K562 (cell line): ENCODE measurements around the gene SLMAP. TPM values are rescaled to one million over a fixed set of nuclear protein-coding genes. Genes with fewer than 3 reads are reported as not detected.

ENCODE experiments used
- ATAC-seq: fragments of 200-7000 bp; cut with Tn5 transposase; 3 replicates; pipeline ENCODE4 v1.9.1; 2020; ENCODE audit warnings: moderate library complexity
- BruUV-seq: library from RNA; stranded (reverse); fragments of 400-500 nt; replicated peaks from 2 replicates; lab custom pipeline; 2021; lab: Mats Ljungman, UMichigan
- CTCF ChIA-PET: fragments of 300-600 bp; formaldehyde crosslinking; extraction: SDS; loops from one replicate; lab custom pipeline; 2021; ENCODE audit warnings: low intra/inter-chr PET ratio; lab: Yijun Ruan, JAX
- POLR2A ChIA-PET: fragments of 300-600, 350-650 bp; sonication (Branson Sonifier 250); formaldehyde crosslinking; extraction: SDS; loops from one replicate; lab custom pipeline; 2021; ENCODE audit warnings: antibody characterized with exemption, inconsistent platforms; lab: Yijun Ruan, JAX
- DNase-seq, 4 experiments: peaks; one replicate each; pipeline versions ENCODE4 v3.0.0 to v3.0.0-alpha.2; 2011 to 2018; ENCODE audit warnings: low spot score in 3 of 4, mixed read lengths in 3 of 4; ENCODE audit errors: extremely low read depth in 1 of 4
- FAIRE-seq: peaks from 2 replicates; lab custom pipeline; 2011; peaks lifted over from hg19 to GRCh38; lab: Jason Lieb, UNC
- H2AFZ ChIP-seq: 2 replicates; pipeline ENCODE4 v1.6.0; 2011; ENCODE audit warnings: low read depth, low read length, control low read depth, inconsistent platforms
- H3K27ac ChIP-seq: fragments of 200-600 bp; 3 replicates; pipeline ENCODE4 v1.8.0; 2011; ENCODE audit warnings: low read depth, mild to moderate bottlenecking, control low read depth, inconsistent platforms, low read length, moderate library complexity, mixed read lengths; ENCODE audit errors: extremely low read depth
- H3K27me3 ChIP-seq, 2 experiments: fragments of 300-600 bp in 1 of 2; 2 replicates in 1 of 2; 3 replicates in 1 of 2; pipeline versions ENCODE4 v1.6.0 to v1.8.0; 2011; ENCODE audit warnings: inconsistent platforms in 2 of 2, low read length in 2 of 2, mild to moderate bottlenecking in 1 of 2, mixed read lengths in 1 of 2, moderate library complexity in 1 of 2; ENCODE audit not compliant: control insufficient read depth in 2 of 2, insufficient read depth in 2 of 2
- H3K36me3 ChIP-seq: fragments of 300-600 bp; 3 replicates; pipeline ENCODE4 v1.8.0; 2011; ENCODE audit warnings: mild to moderate bottlenecking, low read length, inconsistent platforms; ENCODE audit not compliant: control insufficient read depth, insufficient read depth
- H3K4me1 ChIP-seq, 2 experiments: fragments of 200-600 bp in 1 of 2; replicated peaks in 1 of 2; 2 replicates in 1 of 2; 3 replicates in 1 of 2; pipeline versions ENCODE4 v1.5.1 to v1.8.0; 2011; ENCODE audit warnings: inconsistent platforms in 2 of 2, low read length in 2 of 2, mild to moderate bottlenecking in 1 of 2, mixed read lengths in 1 of 2, moderate library complexity in 1 of 2; ENCODE audit not compliant: control insufficient read depth in 2 of 2, insufficient read depth in 2 of 2
- H3K4me2 ChIP-seq: 2 replicates; pipeline ENCODE4 v1.6.1; 2011; ENCODE audit warnings: low read length, control low read depth, inconsistent platforms, mixed read lengths; ENCODE audit not compliant: insufficient read depth
- H3K4me3 ChIP-seq: fragments of 200-600 bp; sonication (generic), shearing (Covaris generic); 2 replicates; pipeline ENCODE4 v1.5.1; 2016; ENCODE audit warnings: control low read depth, inconsistent platforms
- H3K79me2 ChIP-seq: fragments of 200-600 bp; 3 replicates; pipeline ENCODE4 v1.8.0; 2011; ENCODE audit warnings: low read length, inconsistent platforms; ENCODE audit not compliant: control insufficient read depth, insufficient read depth
- H3K9ac ChIP-seq, 2 experiments: 2 replicates each; pipeline versions ENCODE4 v1.6.0 to v1.6.1; 2011; ENCODE audit warnings: low read depth in 2 of 2, low read length in 2 of 2, control low read depth in 1 of 2, inconsistent platforms in 1 of 2, mild to moderate bottlenecking in 1 of 2, mixed read lengths in 1 of 2; ENCODE audit not compliant: insufficient read depth in 1 of 2
- H3K9me1 ChIP-seq: one replicate; pipeline ENCODE4 v1.6.0; 2011; ENCODE audit warnings: inconsistent platforms, mild to moderate bottlenecking, low read length, moderate library complexity; ENCODE audit not compliant: control insufficient read depth, insufficient read depth
- H3K9me3 ChIP-seq: replicated peaks from 2 replicates; pipeline ENCODE4 v1.5.1; 2011; ENCODE audit warnings: low read depth, low read length, inconsistent platforms; ENCODE audit not compliant: control insufficient read depth, insufficient read depth
- H4K20me1 ChIP-seq: replicated peaks from 2 replicates; pipeline ENCODE4 v1.6.1; 2011; ENCODE audit warnings: low read length, inconsistent platforms, mixed read lengths; ENCODE audit not compliant: control insufficient read depth, insufficient read depth
- CREB1 ChIP-seq, 2 experiments: sonication (generic) in 1 of 2; formaldehyde crosslinking in 1 of 2; IDR thresholded peaks; 2 replicates each; pipeline versions ENCODE4 v1.6.1 to v1.8.0; 2012 to 2022; ENCODE audit warnings: inconsistent platforms in 1 of 2, mild to moderate bottlenecking in 1 of 2, missing genetic modification reagents in 1 of 2, moderate library complexity in 1 of 2
- FOXM1 ChIP-seq, 2 experiments: fragments of 450-650 bp in 1 of 2; sonication (generic) in 1 of 2; formaldehyde crosslinking in 1 of 2; IDR thresholded peaks; 2 replicates each; pipeline versions ENCODE4 v1.6.1 to v1.9.0; 2017 to 2022; ENCODE audit warnings: low read depth in 2 of 2, mild to moderate bottlenecking in 2 of 2, missing genetic modification reagents in 1 of 2, moderate library complexity in 1 of 2
- HCFC1 ChIP-seq: IDR thresholded peaks from 2 replicates; pipeline ENCODE4 v1.6.1; 2012; ENCODE audit warnings: low read depth, low read length, improper control_type of control experiment
- KDM5B ChIP-seq: fragments of 200-600 bp; sonication (generic); IDR thresholded peaks from 2 replicates; pipeline ENCODE4 v1.6.1; 2012; ENCODE audit warnings: low read depth, mild to moderate bottlenecking, moderate library complexity, low read length, control low read depth, inconsistent platforms; ENCODE audit not compliant: insufficient replicate concordance
- NCOA6 ChIP-seq: fragments of 450-650 bp; IDR thresholded peaks from 2 replicates; pipeline ENCODE4 v1.6.1; 2017; ENCODE audit warnings: mild to moderate bottlenecking
- NONO ChIP-seq, 2 experiments: fragments of 200-400 bp in 1 of 2; fragments of 450-650 bp in 1 of 2; formaldehyde crosslinking in 1 of 2; IDR thresholded peaks; 2 replicates each; pipeline ENCODE4 v1.6.1; 2017; ENCODE audit warnings: low read depth in 2 of 2, mild to moderate bottlenecking in 2 of 2, moderate library complexity in 2 of 2, low read length in 1 of 2
- PURB ChIP-seq: sonication (generic); formaldehyde crosslinking; IDR thresholded peaks from 2 replicates; pipeline ENCODE4 v1.9.0; 2021; ENCODE audit warnings: low read depth, mild to moderate bottlenecking, missing genetic modification reagents
- RBBP5 ChIP-seq: fragments of 200-600 bp; sonication (generic); IDR thresholded peaks from 2 replicates; pipeline ENCODE4 v1.6.1; 2012; ENCODE audit warnings: borderline replicate concordance, mild to moderate bottlenecking, low read length, control low read depth, inconsistent platforms; ENCODE audit not compliant: insufficient read depth, poor library complexity, severe bottlenecking
- SMAD3 ChIP-seq: fragments of 450-650 bp; formaldehyde crosslinking; conservative IDR thresholded peaks from 2 replicates; pipeline ENCODE4 v1.4.0; 2020; ENCODE audit warnings: mild to moderate bottlenecking
- SMARCC2 ChIP-seq: fragments of 450-650 bp; IDR thresholded peaks from 2 replicates; pipeline ENCODE4 v1.6.1; 2017; ENCODE audit warnings: antibody characterized with exemption, moderate library complexity, mild to moderate bottlenecking, low read depth
- STAT5B ChIP-seq: fragments of 250-450 bp; sonication (Bioruptor Pico); IDR thresholded peaks from 2 replicates; pipeline ENCODE4 v1.8.0; 2021; ENCODE audit warnings: mild to moderate bottlenecking, inconsistent platforms
- TAF1 ChIP-seq: IDR thresholded peaks from 2 replicates; pipeline ENCODE4 v1.6.1; 2011; ENCODE audit warnings: mild to moderate bottlenecking, low read length, moderate library complexity; ENCODE audit not compliant: insufficient read depth, control insufficient read depth, severe bottlenecking; ENCODE audit errors: extremely low read depth
- YY1 ChIP-seq, 3 experiments: IDR thresholded peaks; 2 replicates each; pipeline ENCODE4 v1.6.1; 2011; ENCODE audit warnings: low read length in 2 of 3, mild to moderate bottlenecking in 2 of 3, moderate library complexity in 2 of 3, borderline replicate concordance in 1 of 3, control low read depth in 1 of 3, low read depth in 1 of 3; ENCODE audit not compliant: insufficient read depth in 3 of 3, insufficient replicate concordance in 2 of 3, control insufficient read depth in 1 of 3, insufficient read length in 1 of 3; ENCODE audit errors: extremely low read depth in 1 of 3
- ZNF146 ChIP-seq: IDR thresholded peaks from one replicate; pipeline ENCODE4 v1.6.1; 2018; ENCODE audit warnings: missing compliant biosample characterization; ENCODE audit not compliant: unreplicated experiment
- ZNF707 ChIP-seq: fragments of 250-450 bp; sonication (Bioruptor Pico); conservative IDR thresholded peaks from 2 replicates; pipeline ENCODE4 v1.8.0; 2022; ENCODE audit warnings: inconsistent platforms, mild to moderate bottlenecking, moderate library complexity
- WGBS: fragments of 100-300 bp; shearing (Covaris generic); methylation state at CpG from one replicate; pipeline ENCODE4 v1.1.6; 2016; ENCODE audit warnings: low coverage, mixed read lengths; ENCODE audit not compliant: insufficient coverage; ENCODE audit errors: missing lambda C conversion rate; 5-methylcytosine and 5-hydroxymethylcytosine counted together
- in situ Hi-C: fragments of 300-500 bp; cut with MboI; formaldehyde crosslinking; loops from 4 replicates; pipeline ENCODE4 v1.15.0; 2018; ENCODE audit warnings: inconsistent platforms, mixed read lengths
- intact Hi-C: fragments of 100-400 bp; cut with micrococcal nuclease; formaldehyde crosslinking; loops from 2 replicates; pipeline ENCODE4 v1.14.2; 2022
- polyA plus RNA-seq, 8 experiments: library from polyadenylated mRNA; depleted of rRNA in 4 of 8; stranded (reverse) in 5 of 8; unstranded in 3 of 8; fragments of >200 nt; fragmentation: Nextera tagmentation in 2 of 8; fragmentation: Illumina TruSeq in 1 of 8; extraction: Ambion mirVana in 2 of 8; extraction: Trizol in 1 of 8; gene quantifications; 2 replicates each; pipeline versions ENCODE4 v1.2.1 to v1.2.3, GENCODE V29; 2011 to 2014; ENCODE audit warnings: inconsistent platforms in 1 of 8, missing spikeins in 1 of 8
- total RNA-seq, 7 experiments: library from RNA; depleted of rRNA in 6 of 7; stranded (reverse); fragments of >200 nt in 6 of 7; fragmentation: Illumina TruSeq in 2 of 7; extraction: Trizol in 2 of 7; gene quantifications; 2 replicates each; pipeline versions ENCODE4 v1.2.1 to v1.2.3, GENCODE V29; 2011 to 2021; ENCODE audit warnings: low replicate concordance in 1 of 7

SLMAP gene
- total and polyA plus RNA-seq, 9 of the 15 experiments (the other 6 are each of a cell fraction or from before 2014, with no cell fraction given) = 12.1 to 50.7 (median 28.3) TPM

GRCh38 chr3:57756528-57757401 is 656 bp downstream of the SLMAP start (continued):
- no peak for TF ChIP-seq CREB1 (IDR thresholded peaks at IDR 0.05)
- no peak for TF ChIP-seq CREB1 (CRISPR knock-in tag; IDR thresholded peaks at IDR 0.05)

GRCh38 chr3:57757642-57758297 is 1.7 kb downstream of the SLMAP start:
- peaks cover 60% of the 10 kb centered on the region for H3K79me2 ChIP-seq
- WGBS = 5% methylated on average over 26 of the region's 26 CpGs
- peaks cover 9% of the 10 kb centered on the region for H4K20me1 ChIP-seq
- H3K4me1 ChIP-seq = peaks cover 0 to 18% of the 10 kb centered on the region in 2 experiments; a peak in 3 of 5 replicates
- H3K4me3 ChIP-seq = peak overlapping the region; percentile 71
- in situ Hi-C loops = no loop called here
- H3K9me1 ChIP-seq = no peaks in the 10 kb centered on the region
- DNase-seq (peak in 2 of 4 experiments; percentile 17 to 37), FAIRE-seq (peak; percentile 59), ATAC-seq (peak; percentile 9)
- no peak overlapping the region for H2AFZ ChIP-seq
- intact Hi-C loops = loop anchor here (2.0 to 5.0 kb wide), 3 partner anchors 35 to 67 kb away; partner anchors contain the start of gene DENND6A
- H3K9ac ChIP-seq = peak overlapping the region; percentile 79 to 99
- H3K9me3 ChIP-seq = no peaks in the 10 kb centered on the region
- peaks cover 31% of the 10 kb centered on the region for H3K36me3 ChIP-seq
- H3K27me3 ChIP-seq = no peaks in the 10 kb centered on the region
- TF ChIP-seq SMAD3 (no peak), KDM5B (peak; percentile 6), SMARCC2 (no peak), ZNF707 (CRISPR knock-in tag) (no peak), YY1 (IDR thresholded peaks at IDR 0.05; ENCODE audit: borderline replicate concordance in 1 of 3, control insufficient read depth in 1 of 3, extremely low read depth in 1 of 3, insufficient read depth in 3 of 3, insufficient read length in 1 of 3, insufficient replicate concordance in 2 of 3, low read depth in 1 of 3, low read length in 2 of 3) (peak in 1 of 3 experiments; percentile 18), TAF1 (no peak), ZNF146 (CRISPR knock-in tag) (no peak), NCOA6 (no peak), NONO (IDR thresholded peaks at IDR 0.05; ENCODE audit: low read depth in 2 of 2, low read length in 1 of 2) (no peak), HCFC1 (no peak), STAT5B (no peak), PURB (CRISPR knock-in tag) (no peak), FOXM1 (IDR thresholded peaks at IDR 0.05; ENCODE audit: low read depth) (no peak), FOXM1 (CRISPR knock-in tag; IDR thresholded peaks at IDR 0.05; ENCODE audit: low read depth) (no peak), RBBP5 (peak; percentile 20)
- ChIA-PET CTCF (no interaction called here), POLR2A (interaction anchor here (1.2 to 2.5 kb wide), 3 partner anchors 9 to 13 kb away, joined by 4 to 7 read pairs (median 6); no protein-coding TSS in a partner anchor)
- H3K4me2 ChIP-seq = peak overlapping the region; percentile 88
- peak overlapping the region; percentile 96; the same call in 2 of the 3 replicates for H3K27ac ChIP-seq
- BruUV-seq = TSS peak; percentile 56
